Ovary (tissue), 3 donors: ENCODE data around the gene KLRC3.

Experiments
- EP300 ChIP-seq: sonication (generic); formaldehyde crosslinking; IDR thresholded peaks from one replicate; pipeline ENCODE4 v1.6.1; 2017; ENCODE audit warnings: antibody characterized with exemption
- POLR2A ChIP-seq: fragments of 450-650 bp; IDR thresholded peaks from one replicate; pipeline ENCODE4 v1.6.1; 2017; ENCODE audit warnings: antibody characterized with exemption, mild to moderate bottlenecking, moderate library complexity
- TF ChIP-seq, protein P1 (sequence below), 3 donors: fragments of 450-650 bp in 2 of 3; fragments of 200-600 bp in 1 of 3; IDR thresholded peaks; one replicate each; pipeline versions ENCODE4 v1.5.1 to v1.8.0; 2016 to 2022; ENCODE audit warnings: antibody characterized with exemption in 3 of 3, mild to moderate bottlenecking in 1 of 3
- donor health status: DM: no; HTN: no; CAD: no.

DNA sequence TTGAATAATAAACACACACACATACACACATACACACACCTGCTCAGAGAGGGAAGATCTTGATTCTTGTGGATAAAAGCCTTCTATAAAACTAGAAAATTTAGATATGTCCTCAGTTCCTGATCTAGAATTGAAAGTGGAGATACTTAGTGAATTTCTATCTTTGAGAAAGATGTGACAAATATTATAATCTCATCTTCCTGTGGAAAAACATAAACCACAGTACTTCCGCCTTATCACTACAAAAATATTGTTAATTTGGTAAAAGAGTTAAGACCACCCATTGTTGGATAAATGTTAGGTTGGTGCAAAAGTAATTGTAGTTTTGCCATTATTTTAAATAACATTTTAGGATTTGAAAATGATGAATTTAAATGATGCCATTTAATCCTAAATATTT lies 30.5 kb downstream of the KLRC3 start, which contains the start of gene KLRK1:
- TF ChIP-seq EP300: no peak
- TF ChIP-seq, protein P1, sequence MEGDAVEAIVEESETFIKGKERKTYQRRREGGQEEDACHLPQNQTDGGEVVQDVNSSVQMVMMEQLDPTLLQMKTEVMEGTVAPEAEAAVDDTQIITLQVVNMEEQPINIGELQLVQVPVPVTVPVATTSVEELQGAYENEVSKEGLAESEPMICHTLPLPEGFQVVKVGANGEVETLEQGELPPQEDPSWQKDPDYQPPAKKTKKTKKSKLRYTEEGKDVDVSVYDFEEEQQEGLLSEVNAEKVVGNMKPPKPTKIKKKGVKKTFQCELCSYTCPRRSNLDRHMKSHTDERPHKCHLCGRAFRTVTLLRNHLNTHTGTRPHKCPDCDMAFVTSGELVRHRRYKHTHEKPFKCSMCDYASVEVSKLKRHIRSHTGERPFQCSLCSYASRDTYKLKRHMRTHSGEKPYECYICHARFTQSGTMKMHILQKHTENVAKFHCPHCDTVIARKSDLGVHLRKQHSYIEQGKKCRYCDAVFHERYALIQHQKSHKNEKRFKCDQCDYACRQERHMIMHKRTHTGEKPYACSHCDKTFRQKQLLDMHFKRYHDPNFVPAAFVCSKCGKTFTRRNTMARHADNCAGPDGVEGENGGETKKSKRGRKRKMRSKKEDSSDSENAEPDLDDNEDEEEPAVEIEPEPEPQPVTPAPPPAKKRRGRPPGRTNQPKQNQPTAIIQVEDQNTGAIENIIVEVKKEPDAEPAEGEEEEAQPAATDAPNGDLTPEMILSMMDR (IDR thresholded peaks at IDR 0.05): no peak
- TF ChIP-seq POLR2A: no peak
